GM21717 (cell line): Measurements from ENCODE around the gene CPN2.

Experiments
- ATAC-seq: cut with Tn5 transposase; IDR thresholded peaks from one replicate; pipeline ENCODE4 v1.9.1; 2021; ENCODE audit warnings: mild to moderate bottlenecking, moderate library complexity; ENCODE audit not compliant: unreplicated experiment

Gene CPN2

DNA sequence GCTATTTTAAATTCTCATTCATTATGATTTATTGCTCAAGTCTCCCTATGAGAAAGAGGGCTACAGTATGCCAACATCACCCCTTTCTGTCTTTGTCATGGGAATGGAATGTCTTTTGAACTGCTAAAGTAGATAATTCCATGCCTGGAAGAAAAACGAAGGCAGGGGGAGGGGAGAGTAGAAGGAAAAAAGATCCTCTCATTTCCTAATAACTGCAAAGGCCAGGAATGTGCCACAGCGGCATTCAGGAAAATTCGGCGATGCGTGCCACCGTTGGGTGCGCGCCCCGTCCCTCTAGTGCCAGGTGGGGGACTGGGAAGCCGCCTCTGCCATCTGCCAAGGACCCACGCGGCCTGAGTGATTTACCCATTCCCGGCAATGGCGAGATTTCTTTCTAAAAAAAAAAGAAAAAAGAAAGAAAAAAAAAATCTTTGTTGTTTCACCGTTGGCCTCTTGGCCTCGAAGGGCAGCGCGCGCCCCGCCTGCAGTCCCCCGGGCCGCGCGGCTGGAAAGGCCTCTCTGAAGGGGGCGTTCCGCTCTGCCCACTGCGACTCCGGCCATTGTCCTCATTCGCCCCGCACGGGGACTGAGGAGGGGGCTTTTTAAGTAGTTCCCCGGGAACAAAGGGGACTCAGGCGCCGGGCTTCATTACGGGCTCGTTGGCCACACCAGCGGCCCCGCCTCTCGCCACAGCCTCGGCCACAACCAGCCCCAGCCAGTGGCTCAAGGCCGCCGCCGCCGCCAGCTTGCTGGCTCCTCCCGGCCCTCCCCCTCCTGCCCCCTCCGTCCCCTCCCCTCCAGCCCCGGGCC is 54.5 kb downstream of the CPN2 start:
- no peak for ATAC-seq

DNA sequence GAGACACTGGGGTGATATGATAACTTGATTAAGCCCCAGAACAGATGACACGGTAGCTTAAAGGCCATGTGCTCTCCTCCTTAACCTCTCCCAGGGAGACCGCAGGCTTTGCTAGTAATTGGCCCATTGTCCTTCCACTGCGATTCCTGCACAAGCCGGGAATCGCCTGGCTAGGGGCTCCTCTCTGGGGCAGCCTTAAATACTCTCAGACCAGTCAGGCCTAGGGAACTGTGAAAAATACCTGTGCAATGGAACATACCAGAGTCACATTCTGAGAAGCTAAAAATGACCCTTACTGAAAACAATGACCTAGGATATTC is 56.3 kb downstream of the CPN2 start:
- ATAC-seq = no peak

DNA sequence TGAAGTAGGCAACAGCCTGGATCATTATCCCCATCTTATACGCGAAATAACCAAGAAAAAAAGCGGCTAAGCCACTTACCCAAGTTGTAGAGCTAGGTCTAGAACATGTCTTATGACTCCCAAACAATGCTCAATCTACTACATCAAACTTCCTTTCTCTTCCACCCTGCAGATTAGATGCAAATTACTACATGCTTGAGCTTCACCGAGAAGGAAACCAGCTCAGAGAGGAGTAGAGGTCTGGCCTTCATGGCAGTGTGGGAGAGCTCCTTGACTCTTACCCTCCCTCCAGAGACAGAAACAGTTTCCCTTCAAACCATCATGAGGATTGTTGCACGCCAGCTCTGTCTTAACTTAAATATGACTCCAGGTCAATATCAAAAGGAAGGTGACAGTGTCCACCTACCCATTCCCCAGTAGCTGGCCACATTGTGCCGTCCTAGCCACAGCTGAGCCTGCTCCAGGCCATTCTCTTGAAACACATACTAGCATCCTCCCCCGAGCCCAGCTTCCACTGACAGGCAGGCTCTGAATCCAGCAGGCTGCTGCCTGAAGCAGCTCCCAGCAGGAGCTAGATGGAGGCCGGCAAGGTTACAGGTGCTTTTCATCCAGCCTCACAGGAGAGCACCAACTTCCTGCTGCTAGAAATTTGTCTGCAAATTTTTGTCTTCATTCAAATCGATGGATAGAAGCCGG is 56.8 kb downstream of the CPN2 start:
- ATAC-seq = no peak

DNA sequence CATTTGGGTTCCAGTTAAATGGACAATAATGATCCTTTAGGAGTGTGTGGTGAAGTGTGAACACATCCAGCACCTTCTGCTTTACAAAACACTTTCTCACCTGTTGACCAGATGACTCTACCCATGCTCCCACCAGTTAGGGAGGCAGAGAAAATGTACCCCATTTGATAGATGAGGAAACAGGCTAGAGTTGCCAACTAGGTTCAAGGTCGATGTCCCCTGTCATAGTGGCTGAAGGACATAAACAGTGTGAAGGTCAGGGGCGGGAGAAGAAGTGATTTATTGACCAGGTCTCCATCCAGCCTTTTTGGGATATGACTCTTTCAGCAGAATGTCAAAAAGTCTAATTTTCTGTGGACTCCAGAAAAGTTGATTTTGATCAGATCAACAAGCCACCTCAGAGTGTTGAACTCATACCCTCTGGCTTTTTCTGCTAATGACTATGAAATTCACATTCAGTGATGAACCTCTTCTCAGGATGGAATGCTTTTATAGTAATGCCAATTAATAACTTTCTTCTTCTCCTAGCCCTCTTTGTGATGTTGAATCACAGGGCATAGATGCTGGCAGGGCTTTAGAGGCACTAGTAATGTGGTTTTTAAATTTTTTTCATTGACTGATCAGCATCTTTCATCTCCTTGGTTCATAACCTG is 57.5 kb downstream of the CPN2 start:
- no peak for ATAC-seq

DNA sequence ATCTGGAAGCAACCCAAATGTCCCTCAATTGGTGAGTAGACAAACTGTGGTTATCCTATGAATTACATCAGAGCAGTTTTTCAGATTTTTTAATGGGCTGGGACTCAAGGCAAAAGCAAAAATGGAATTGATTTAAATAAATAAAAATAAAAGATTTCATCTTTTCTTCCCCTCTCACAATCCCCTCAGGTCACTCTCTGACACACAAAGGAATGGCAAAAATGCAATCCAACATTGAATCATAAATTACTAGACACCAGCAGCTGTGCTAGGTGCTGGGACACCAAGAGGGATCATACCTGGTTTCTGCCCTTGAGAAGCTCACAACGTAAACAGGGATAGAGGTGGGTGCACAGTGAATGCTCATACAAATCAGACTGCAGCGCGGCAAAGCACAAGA is 58.8 kb downstream of the CPN2 start:
- no peak for ATAC-seq
